ENCODE data around the gene RNU4-1. TPM values are rescaled to one million over a fixed set of nuclear protein-coding genes. Genes with fewer than 3 reads are reported as not detected.

RNU4-1 gene
- total RNA-seq, 1 donor from 2014 or later, result 2,881 TPM

GRCh38 chr12:120324841-120325417 lies 31.9 kb upstream of the RNU4-1 start:
- Histone ChIP-seq H3K9me3 (no peaks in the 10 kb centered on the region), H3K4me3 (no peak overlapping the region), H3K27me3 (ENCODE audit: low read depth) (no peaks in the 10 kb centered on the region), H3K4me1 (peaks cover 16% of the 10 kb centered on the region), H3K36me3 (no peaks in the 10 kb centered on the region), H3K27ac (no peak overlapping the region)
- intact Hi-C loops (cut with DNase I), result no loop called here
- ATAC-seq (no peak), DNase-seq (no peak)
- no peak for TF ChIP-seq CTCF (IDR thresholded peaks at IDR 0.05)

- Histone ChIP-seq H3K4me3 (no peak overlapping the region), H3K27ac (no peak overlapping the region), H3K4me1 (peaks cover 16% of the 10 kb centered on the region), H3K9me3 (no peaks in the 10 kb centered on the region), H3K36me3 (no peaks in the 10 kb centered on the region), H3K27me3 (ENCODE audit: low read depth) (no peaks in the 10 kb centered on the region)
- intact Hi-C loops (cut with DNase I), result no loop called here
- no peak for ATAC-seq
- TF ChIP-seq CTCF (IDR thresholded peaks at IDR 0.05), result no peak
- no peak for DNase-seq
These were observed 30.7 kb upstream of the RNU4-1 start for GRCh38 chr12:120323772-120324171.

GRCh38 chr12:120321382-120322202 lies 28.6 kb upstream of the RNU4-1 start:
- no peaks in the 10 kb centered on the region for H3K9me3 ChIP-seq
- H3K27ac ChIP-seq, result peak overlapping the region; percentile 56
- TF ChIP-seq CTCF (IDR thresholded peaks at IDR 0.05), result no peak
- H3K36me3 ChIP-seq, result no peaks in the 10 kb centered on the region
- H3K4me3 ChIP-seq, result no peak overlapping the region
- peak; percentile 63 for DNase-seq
- peak; percentile 33 to 58 for ATAC-seq
- intact Hi-C loops (cut with DNase I), result no loop called here
- H3K27me3 ChIP-seq (ENCODE audit: low read depth), result no peaks in the 10 kb centered on the region
- H3K4me1 ChIP-seq, result peaks cover 17% of the 10 kb centered on the region

- H3K36me3 ChIP-seq, result no peaks in the 10 kb centered on the region
- no peaks in the 10 kb centered on the region for H3K9me3 ChIP-seq
- H3K4me1 ChIP-seq, result peaks cover 11% of the 10 kb centered on the region
- peak overlapping the region; percentile 82 for H3K27ac ChIP-seq
- H3K27me3 ChIP-seq (ENCODE audit: low read depth), result no peaks in the 10 kb centered on the region
- DNase-seq (peak; percentile 99), ATAC-seq (peak; percentile 99 to 100)
- peak; percentile 58 for TF ChIP-seq CTCF (IDR thresholded peaks at IDR 0.05)
- intact Hi-C loops (cut with DNase I), result no loop called here
- H3K4me3 ChIP-seq, result peak overlapping the region; percentile 64
These were observed 24.4 kb upstream of the RNU4-1 start for GRCh38 chr12:120317224-120318105.

- DNase-seq (peak; percentile 10), ATAC-seq (peak; percentile 2 to 31)
- Histone ChIP-seq H3K9me3 (no peaks in the 10 kb centered on the region), H3K4me3 (peak overlapping the region; percentile 64), H3K27me3 (ENCODE audit: low read depth) (no peaks in the 10 kb centered on the region), H3K4me1 (peaks cover 11% of the 10 kb centered on the region), H3K36me3 (no peaks in the 10 kb centered on the region), H3K27ac (peak overlapping the region; percentile 82)
- intact Hi-C loops (cut with DNase I), result no loop called here
- TF ChIP-seq CTCF (IDR thresholded peaks at IDR 0.05), result no peak
These were observed 23.8 kb upstream of the RNU4-1 start for GRCh38 chr12:120316798-120317223.
